GM12878 (cell line): Measurements from ENCODE around the gene MAST3. TPM values are rescaled to one million over a fixed set of nuclear protein-coding genes. Genes with fewer than 3 reads are reported as not detected.

ENCODE experiments used
- ATAC-seq: fragments of 200-7000 bp; cut with Tn5 transposase; 3 replicates; pipeline ENCODE4 v1.9.1; 2020; ENCODE audit warnings: mild to moderate bottlenecking, moderate library complexity
- BruUV-seq: library from RNA; stranded (reverse); fragments of 400-500 nt; replicated peaks from 2 replicates; lab custom pipeline; 2021; lab: Mats Ljungman, UMichigan
- CTCF ChIA-PET: fragments of 300-600 bp; sonication (Branson Sonifier 250); formaldehyde crosslinking; extraction: SDS; loops from one replicate; lab custom pipeline; 2021; ENCODE audit warnings: inconsistent platforms; lab: Yijun Ruan, JAX
- POLR2A ChIA-PET: fragments of 350-600 bp; formaldehyde crosslinking; extraction: SDS; loops from one replicate; lab custom pipeline; 2021; ENCODE audit warnings: inconsistent platforms; lab: Charles Lee
- RAD21 ChIA-PET: fragments of 300-600 bp; sonication (Branson Sonifier 250); formaldehyde crosslinking; loops from one replicate; lab custom pipeline; 2023; ENCODE audit warnings: antibody characterized with exemption; ENCODE audit not compliant: unreplicated experiment; lab: Charles Lee
- SMC1A ChIA-PET: fragments of 300-600 bp; sonication (Branson Sonifier 250); formaldehyde crosslinking; loops from one replicate; lab custom pipeline; 2023; ENCODE audit not compliant: unreplicated experiment, uncharacterized antibody; lab: Charles Lee
- DNase-seq: peaks from one replicate; pipeline ENCODE4 v3.0.0-alpha.2; 2011; ENCODE audit warnings: low read depth, low spot score
- FAIRE-seq: peaks from 3 replicates; lab custom pipeline; 2011; peaks lifted over from hg19 to GRCh38; lab: Jason Lieb, UNC
- H2AFZ ChIP-seq: 2 replicates; pipeline ENCODE4 v1.6.0; 2011; ENCODE audit warnings: low read depth, low read length, control low read depth; ENCODE audit not compliant: control insufficient read depth
- H3K27ac ChIP-seq: 2 replicates; pipeline ENCODE4 v1.5.1; 2011; ENCODE audit warnings: control low read depth; ENCODE audit not compliant: control insufficient read depth, insufficient read depth
- H3K27me3 ChIP-seq, 2 experiments: replicated peaks in 1 of 2; 2 replicates each; pipeline versions ENCODE4 v1.6.0 to v1.6.1; 2011; ENCODE audit warnings: low read length in 1 of 2; ENCODE audit not compliant: control insufficient read depth in 2 of 2, insufficient read depth in 2 of 2
- H3K36me3 ChIP-seq, 2 experiments: 2 replicates each; pipeline ENCODE4 v1.5.1; 2011; ENCODE audit warnings: low read length in 1 of 2; ENCODE audit not compliant: control insufficient read depth in 2 of 2, insufficient read depth in 2 of 2
- H3K4me1 ChIP-seq: 2 replicates; pipeline ENCODE4 v1.6.1; 2011; ENCODE audit warnings: mild to moderate bottlenecking, low read length, moderate library complexity, mixed read lengths; ENCODE audit not compliant: control insufficient read depth, insufficient read depth
- H3K4me2 ChIP-seq: 2 replicates; pipeline ENCODE4 v1.6.0; 2011; ENCODE audit warnings: control low read depth; ENCODE audit not compliant: control insufficient read depth, insufficient read depth
- H3K4me3 ChIP-seq: fragments of 200-600 bp; sonication (generic); 2 replicates; pipeline ENCODE4 v1.5.1; 2016
- H3K79me2 ChIP-seq: 2 replicates; pipeline ENCODE4 v1.6.0; 2011; ENCODE audit warnings: low read length; ENCODE audit not compliant: control insufficient read depth, insufficient read depth
- H3K9ac ChIP-seq: 2 replicates; pipeline ENCODE4 v1.8.0; 2011; ENCODE audit warnings: low read length, control low read depth, mixed read lengths; ENCODE audit not compliant: control insufficient read depth, insufficient read depth
- H3K9me3 ChIP-seq: replicated peaks from 3 replicates; pipeline ENCODE4 v1.5.1; 2011; ENCODE audit warnings: mild to moderate bottlenecking, low read length; ENCODE audit not compliant: control insufficient read depth, insufficient read depth
- H4K20me1 ChIP-seq: 2 replicates; pipeline ENCODE4 v1.6.0; 2011; ENCODE audit not compliant: control insufficient read depth, insufficient read depth
- BMI1 ChIP-seq: fragments of 450-650 bp; IDR thresholded peaks from 2 replicates; pipeline ENCODE4 v1.6.1; 2016; ENCODE audit warnings: mild to moderate bottlenecking, moderate library complexity, borderline replicate concordance
- CBX5 ChIP-seq: sonication (generic); IDR thresholded peaks from 2 replicates; pipeline ENCODE4 v1.6.1; 2016; ENCODE audit warnings: low read depth, moderate library complexity, mild to moderate bottlenecking, inconsistent platforms
- EP300 ChIP-seq, 2 experiments: fragments of 150-350 bp in 1 of 2; IDR thresholded peaks; 2 replicates each; pipeline ENCODE4 v1.6.1; 2011 to 2012; ENCODE audit warnings: low read depth in 2 of 2, low read length in 2 of 2, borderline replicate concordance in 1 of 2, improper control_type of control experiment in 1 of 2, inconsistent platforms in 1 of 2; ENCODE audit not compliant: control insufficient read depth in 1 of 2
- EZH2 ChIP-seq: IDR thresholded peaks from 2 replicates; pipeline ENCODE4 v1.6.1; 2012; ENCODE audit warnings: low read depth, mild to moderate bottlenecking, control low read depth, inconsistent platforms, low read length, borderline replicate concordance; ENCODE audit not compliant: control insufficient read depth
- GATAD2B ChIP-seq: fragments of 450-650 bp; conservative IDR thresholded peaks from 2 replicates; pipeline ENCODE4 v1.6.1; 2017; ENCODE audit warnings: low read depth, mild to moderate bottlenecking, moderate library complexity
- HDAC2 ChIP-seq: fragments of 200-600 bp; sonication (generic); IDR thresholded peaks from 2 replicates; pipeline ENCODE4 v1.6.1; 2017
- MXI1 ChIP-seq: fragments of 150-350 bp; IDR thresholded peaks from 2 replicates; pipeline ENCODE4 v1.6.1; 2011; ENCODE audit warnings: low read depth, mild to moderate bottlenecking, inconsistent platforms, low read length, improper control_type of control experiment
- PML ChIP-seq: IDR thresholded peaks from 2 replicates; pipeline ENCODE4 v1.6.1; 2012; ENCODE audit warnings: low read length, inconsistent platforms
- POLR2A ChIP-seq: IDR thresholded peaks from 2 replicates; pipeline ENCODE4 v1.6.1; 2011; ENCODE audit warnings: low read depth, mild to moderate bottlenecking, low read length
- RAD21 ChIP-seq: IDR thresholded peaks from 2 replicates; pipeline ENCODE4 v1.6.1; 2011; ENCODE audit warnings: mild to moderate bottlenecking, low read depth, low read length, moderate library complexity; ENCODE audit not compliant: insufficient read depth
- REST ChIP-seq: IDR thresholded peaks from 2 replicates; pipeline ENCODE4 v1.6.1; 2012; ENCODE audit warnings: mild to moderate bottlenecking, low read depth, low read length
- SMARCA5 ChIP-seq: fragments of 450-650 bp; IDR thresholded peaks from 2 replicates; pipeline ENCODE4 v1.6.1; 2017; ENCODE audit warnings: mild to moderate bottlenecking
- WGBS: methylation state at CpG from one replicate; pipeline ENCODE4 v1.1.6; 2016; ENCODE audit warnings: low lambda C conversion rate; ENCODE audit not compliant: insufficient replicate concordance, insufficient coverage; ENCODE audit errors: missing lambda C conversion rate; 5-methylcytosine and 5-hydroxymethylcytosine counted together
- in situ Hi-C: fragments of 300-500 bp; cut with MboI; formaldehyde crosslinking; loops from 9 replicates; pipeline ENCODE4 v1.14.3; 2018; ENCODE audit warnings: mixed read lengths
- intact Hi-C: fragments of 100-400 bp; cut with micrococcal nuclease; formaldehyde crosslinking; loops from one replicate; pipeline ENCODE4 v1.14.2; 2022; ENCODE audit not compliant: unreplicated experiment
- polyA plus RNA-seq, 11 experiments: library from polyadenylated mRNA; depleted of rRNA in 4 of 11; unstranded in 6 of 11; stranded (reverse) in 5 of 11; fragments of >200 nt; fragmentation: Nextera tagmentation in 4 of 11; fragmentation: Illumina TruSeq in 1 of 11; extraction: Ambion mirVana in 4 of 11; extraction: Trizol in 1 of 11; gene quantifications; 1 replicate in 1 of 11; 2 replicates in 10 of 11; pipeline versions ENCODE4 v1.2.1 to v1.2.3, GENCODE V29; 2011 to 2016; ENCODE audit warnings: inconsistent platforms in 2 of 11, missing spikeins in 2 of 11, low read depth in 1 of 11
- total RNA-seq, 4 experiments: library from RNA; depleted of rRNA in 3 of 4; stranded (reverse); fragments of >200 nt in 3 of 4; fragmentation: Illumina TruSeq in 1 of 4; extraction: Trizol in 1 of 4; gene quantifications; 2 replicates each; pipeline versions ENCODE4 v1.2.1 to v1.2.3, GENCODE V29; 2013 to 2021

Gene MAST3
- total and polyA plus RNA-seq, 10 of the 15 experiments (the other 5 are each of a cell fraction or from before 2014, with no cell fraction given): 3.0 to 22.2 (median 7.5) TPM

GRCh38 chr19:18185538-18185937 lies 88.0 kb downstream of the MAST3 start:
- H3K79me2 ChIP-seq: no peaks in the 10 kb centered on the region
- H3K27me3 ChIP-seq: no peaks in the 10 kb centered on the region
- intact Hi-C loops (no loop called here), in situ Hi-C loops (no loop called here)
- no TSS peak for BruUV-seq
- no peak for DNase-seq
- no peaks in the 10 kb centered on the region for H4K20me1 ChIP-seq
- CTCF ChIA-PET: interaction anchor here (0.7 to 1.7 kb wide), 7 partner anchors 11 to 137 kb away, joined by 3 to 7 read pairs (median 3); no protein-coding TSS in a partner anchor
- SMC1A ChIA-PET: interaction anchor here (0.6 to 2.0 kb wide), 6 partner anchors 9 to 207 kb away, joined by 3 to 7 read pairs (median 4); partner anchors contain the start of gene IFI30
- no peak overlapping the region for H2AFZ ChIP-seq
- TF ChIP-seq MXI1 (no peak), EZH2 (no peak), GATAD2B (no peak)
- H3K4me1 ChIP-seq: peaks cover 3% of the 10 kb centered on the region; the same call in 1 of the 2 replicates
- no peak overlapping the region for H3K9ac ChIP-seq
- RAD21 ChIA-PET: interaction anchor here (0.7 to 1.8 kb wide), 5 partner anchors 10 to 143 kb away, joined by 3 to 4 read pairs (median 4); no protein-coding TSS in a partner anchor
- FAIRE-seq: no peak
- no peak overlapping the region for H3K4me3 ChIP-seq
- H3K4me2 ChIP-seq: no peak overlapping the region
- no peak overlapping the region for H3K27ac ChIP-seq
- H3K9me3 ChIP-seq: no peaks in the 10 kb centered on the region
- POLR2A ChIA-PET: interaction anchor here (0.6 to 4.2 kb wide), 4 partner anchors 10 to 119 kb away, joined by 3 to 31 read pairs (median 8); no protein-coding TSS in a partner anchor
- ATAC-seq: no peak
- WGBS: 89% methylated on average over 6 of the region's 6 CpGs
- H3K36me3 ChIP-seq: no peaks in the 10 kb centered on the region

- H4K20me1 ChIP-seq: no peaks in the 10 kb centered on the region
- ChIA-PET RAD21 (interaction anchor here (3.1 kb wide), 1 partner anchor 8 kb away, joined by 22 read pairs; no protein-coding TSS in a partner anchor), CTCF (no interaction called here)
- WGBS: 100% methylated on average over 4 of the region's 4 CpGs
- DNase-seq: no peak
- H3K27me3 ChIP-seq: no peaks in the 10 kb centered on the region
- no peak overlapping the region for H3K4me2 ChIP-seq
- no peak for FAIRE-seq
- no TSS peak for BruUV-seq
- peaks cover 5% of the 10 kb centered on the region for H3K79me2 ChIP-seq
- TF ChIP-seq EZH2: no peak
- TF ChIP-seq RAD21: no peak
- no peak for TF ChIP-seq BMI1
- TF ChIP-seq SMARCA5: no peak
- no peak for TF ChIP-seq PML
- TF ChIP-seq EP300 (IDR thresholded peaks at IDR 0.05; ENCODE audit: borderline replicate concordance in 1 of 2, control insufficient read depth in 1 of 2, low read depth in 2 of 2, low read length in 2 of 2): no peak
- TF ChIP-seq REST: no peak
- no peak for TF ChIP-seq HDAC2
- no peak for TF ChIP-seq POLR2A
- TF ChIP-seq CBX5: no peak
- TF ChIP-seq, all 136 proteins: peak for 0
- intact Hi-C loops: no loop called here
- SMC1A ChIA-PET: interaction anchor here (0.7 to 2.2 kb wide), 4 partner anchors 10 to 138 kb away, joined by 3 to 14 read pairs (median 10); partner anchors contain the start of gene IFI30
- no peaks in the 10 kb centered on the region for H3K9me3 ChIP-seq
- no peak overlapping the region for H3K27ac ChIP-seq
- POLR2A ChIA-PET: interaction anchor here (1.8 kb wide), 1 partner anchor 15 kb away, joined by 5 read pairs; no protein-coding TSS in a partner anchor
- H3K4me3 ChIP-seq: no peak overlapping the region
- no peaks in the 10 kb centered on the region for H3K36me3 ChIP-seq
- no peak overlapping the region for H3K9ac ChIP-seq
- in situ Hi-C loops: no loop called here
- peaks cover 11% of the 10 kb centered on the region for H3K4me1 ChIP-seq
- ATAC-seq: no peak
- no peak overlapping the region for H2AFZ ChIP-seq
These were observed 92.7 kb downstream of the MAST3 start for GRCh38 chr19:18190278-18190677.
